Stimulated activated CD8-positive, alpha-beta memory T cell treated with anti-CD3 and anti-CD28 coated beads, Interleukin-7, amount 100 ng/mL, for 4 hours (primary cell): ENCODE data around the gene GIPC1.
"Not testable (repeated sequence)": the region's sequence is repeated elsewhere in the genome, so short reads cannot be mapped to it uniquely, and the experiment has no call there.

Experiments
- DNase-seq, 2 donors: peaks; one replicate each; pipeline ENCODE4 v3.0.0-alpha.2; 2020; ENCODE audit warnings: low read depth in 2 of 2

The GIPC1 gene

GRCh38 chr19:14472202-14472938 lies 23.6 kb downstream of the GIPC1 start:
- peak; percentile 78 to 79 for DNase-seq

GRCh38 chr19:14471436-14472187 lies 24.3 kb downstream of the GIPC1 start:
- no peak for DNase-seq

GRCh38 chr19:14470031-14470876 lies 25.7 kb downstream of the GIPC1 start:
- DNase-seq, result no peak

- DNase-seq, result no peak
Observed at GRCh38 chr19:14467816-14468215, 28.1 kb downstream of the GIPC1 start.

GRCh38 chr19:14467391-14467790 lies 28.5 kb downstream of the GIPC1 start:
- DNase-seq, result no peak

- no peak for DNase-seq
Observed at GRCh38 chr19:14463747-14464146, 32.2 kb downstream of the GIPC1 start.

- not testable (repeated sequence) for DNase-seq
Observed at GRCh38 chr19:14462401-14462800, 33.5 kb downstream of the GIPC1 start.

GRCh38 chr19:14460935-14461334 lies 35.0 kb downstream of the GIPC1 start:
- no peak for DNase-seq

GRCh38 chr19:14459703-14460102 lies 36.2 kb downstream of the GIPC1 start:
- DNase-seq, result peak; percentile 16 to 43

- DNase-seq, result not testable (repeated sequence)
Observed at GRCh38 chr19:14452303-14452702, 43.6 kb downstream of the GIPC1 start.

GRCh38 chr19:14450876-14451275 lies 45.1 kb downstream of the GIPC1 start:
- no peak for DNase-seq

- peak in 1 of 2 donors; percentile 26 for DNase-seq
Observed at GRCh38 chr19:14450168-14450874, 45.6 kb downstream of the GIPC1 start.

- no peak for DNase-seq
Observed at GRCh38 chr19:14449321-14449720, 46.6 kb downstream of the GIPC1 start.

- DNase-seq, result no peak
Observed at GRCh38 chr19:14446336-14447036, 49.4 kb downstream of the GIPC1 start.

GRCh38 chr19:14443632-14444216 lies 52.2 kb downstream of the GIPC1 start:
- DNase-seq, result no peak

- DNase-seq, result no peak
Observed at GRCh38 chr19:14442891-14443631, 52.9 kb downstream of the GIPC1 start.

GRCh38 chr19:14441041-14441938 lies 54.6 kb downstream of the GIPC1 start:
- DNase-seq, result no peak

- peak; percentile 60 to 69 for DNase-seq
Observed at GRCh38 chr19:14440049-14440448, 55.9 kb downstream of the GIPC1 start.

- no peak for DNase-seq
Observed at GRCh38 chr19:14439014-14439413, 56.9 kb downstream of the GIPC1 start.
